ENCODE data around the gene BTD. TPM values are rescaled to one million over a fixed set of nuclear protein-coding genes. Genes with fewer than 3 reads are reported as not detected.

The BTD gene
- total and polyA plus RNA-seq, 2 experiments from 2014 or later, result 17.8 to 20.0 TPM

DNA sequence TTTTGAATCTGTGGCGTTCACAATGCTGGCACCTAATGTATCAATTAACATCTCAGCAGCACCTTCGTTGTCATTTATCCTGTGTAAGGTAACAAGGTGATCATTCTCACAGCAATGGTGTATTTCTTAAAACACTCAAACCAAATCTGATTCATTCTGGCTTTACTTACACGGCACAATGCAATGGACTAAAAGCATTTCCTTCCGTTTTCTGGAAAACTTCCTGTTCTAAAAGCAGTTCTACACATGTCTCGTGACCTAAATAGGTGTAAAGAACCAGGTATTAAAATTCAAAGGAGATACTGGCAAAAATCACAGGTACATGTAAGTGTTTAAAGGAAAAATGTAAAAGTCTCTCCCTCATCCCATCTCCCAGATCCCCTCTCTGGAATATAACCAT lies 77.8 kb downstream of the BTD start:
- DNase-seq (ENCODE audit: low spot score), result no peak
- Histone ChIP-seq H3K4me3 (no peak overlapping the region), H3K36me3 (ENCODE audit: insufficient read depth) (peaks cover 25% of the 10 kb centered on the region), H3K9me2 (ENCODE audit: insufficient read depth) (no peaks in the 10 kb centered on the region), H3F3A (replicated peaks; ENCODE audit: low read depth) (no peaks in the 10 kb centered on the region), H3K4me1 (ENCODE audit: insufficient read depth) (no peaks in the 10 kb centered on the region), H3K79me2 (replicated peaks; ENCODE audit: insufficient read depth) (no peaks in the 10 kb centered on the region), H3K27ac (ENCODE audit: low read depth) (no peak overlapping the region; the same call in 1 of the 2 replicates), H2AFZ (no peak overlapping the region), H4K20me1 (replicated peaks; ENCODE audit: insufficient read depth) (no peaks in the 10 kb centered on the region), H3K27me3 (ENCODE audit: insufficient read depth) (no peaks in the 10 kb centered on the region), H3K4me2 (no peak overlapping the region)
- H3K27me3 Mint-ChIP-seq (ENCODE audit: insufficient read depth, low read depth, poor library complexity), result no peaks in the 10 kb centered on the region
- peaks cover 23% of the 10 kb centered on the region; the same call in 2 of the 3 replicates for H3K36me3 Mint-ChIP-seq (ENCODE audit: low read depth)
- no peak for TF ChIP-seq NANOG (IDR thresholded peaks at IDR 0.05; ENCODE audit: borderline replicate concordance)
- TF ChIP-seq, protein P1, sequence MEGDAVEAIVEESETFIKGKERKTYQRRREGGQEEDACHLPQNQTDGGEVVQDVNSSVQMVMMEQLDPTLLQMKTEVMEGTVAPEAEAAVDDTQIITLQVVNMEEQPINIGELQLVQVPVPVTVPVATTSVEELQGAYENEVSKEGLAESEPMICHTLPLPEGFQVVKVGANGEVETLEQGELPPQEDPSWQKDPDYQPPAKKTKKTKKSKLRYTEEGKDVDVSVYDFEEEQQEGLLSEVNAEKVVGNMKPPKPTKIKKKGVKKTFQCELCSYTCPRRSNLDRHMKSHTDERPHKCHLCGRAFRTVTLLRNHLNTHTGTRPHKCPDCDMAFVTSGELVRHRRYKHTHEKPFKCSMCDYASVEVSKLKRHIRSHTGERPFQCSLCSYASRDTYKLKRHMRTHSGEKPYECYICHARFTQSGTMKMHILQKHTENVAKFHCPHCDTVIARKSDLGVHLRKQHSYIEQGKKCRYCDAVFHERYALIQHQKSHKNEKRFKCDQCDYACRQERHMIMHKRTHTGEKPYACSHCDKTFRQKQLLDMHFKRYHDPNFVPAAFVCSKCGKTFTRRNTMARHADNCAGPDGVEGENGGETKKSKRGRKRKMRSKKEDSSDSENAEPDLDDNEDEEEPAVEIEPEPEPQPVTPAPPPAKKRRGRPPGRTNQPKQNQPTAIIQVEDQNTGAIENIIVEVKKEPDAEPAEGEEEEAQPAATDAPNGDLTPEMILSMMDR (conservative IDR thresholded peaks at IDR 0.05; ENCODE audit: low read depth in 2 of 2), result no peak
- no peak for TF ChIP-seq POLR2AphosphoS5 (IDR thresholded peaks at IDR 0.05; ENCODE audit: low read depth)
- TF ChIP-seq ZNF331 (CRISPR knock-in tag; IDR thresholded peaks at IDR 0.05; ENCODE audit: low read depth), result no peak
- TF ChIP-seq ETS1 (IDR thresholded peaks at IDR 0.05), result no peak
- TF ChIP-seq EZH2 (IDR thresholded peaks at IDR 0.05; ENCODE audit: low read depth, unreplicated experiment), result no peak
- no peak for TF ChIP-seq STAT1 (IDR thresholded peaks at IDR 0.05; ENCODE audit: unreplicated experiment)
- TF ChIP-seq CREB1 (CRISPR knock-in tag; IDR thresholded peaks at IDR 0.05; ENCODE audit: low read depth), result no peak
- TF ChIP-seq ZNF462 (CRISPR knock-in tag; IDR thresholded peaks at IDR 0.05), result no peak
- TF ChIP-seq ZNF114 (CRISPR knock-in tag; IDR thresholded peaks at IDR 0.05), result no peak
- TF ChIP-seq REST (IDR thresholded peaks at IDR 0.05; ENCODE audit: unreplicated experiment), result no peak
- no peak for TF ChIP-seq EZH2phosphoT487 (IDR thresholded peaks at IDR 0.05; ENCODE audit: unreplicated experiment)
- no peak for TF ChIP-seq JUNB (IDR thresholded peaks at IDR 0.05; ENCODE audit: unreplicated experiment)
- ATAC-seq, result no peak
- no peaks in the 10 kb centered on the region for H3K4me1 Mint-ChIP-seq
- 0 out of 2 replicates have a peak overlapping the region, but pooled peaks have one; percentile 53 for H3K27ac Mint-ChIP-seq
- H3K9me3 Mint-ChIP-seq, result no peaks in the 10 kb centered on the region
- no peak overlapping the region for H3K4me3 Mint-ChIP-seq
